SU-DHL-6 (cell line): Measurements from ENCODE around the gene CDKN1B.

Experiments used
- H2AFZ ChIP-seq: fragments of 200-600 bp; sonication (generic); 2 replicates; pipeline ENCODE4 v1.6.1; 2014; ENCODE audit warnings: low read depth, mild to moderate bottlenecking, moderate library complexity, mixed read lengths, antibody characterized with exemption, low read length; ENCODE audit not compliant: severe bottlenecking
- H3F3A ChIP-seq: fragments of 200-600 bp; shearing (Covaris generic); 2 replicates; pipeline ENCODE4 v1.6.0; 2016; ENCODE audit warnings: antibody characterized with exemption, mild to moderate bottlenecking; ENCODE audit not compliant: insufficient read depth
- H3K27ac ChIP-seq: fragments of 200-600 bp; sonication (generic); 2 replicates; pipeline ENCODE4 v1.5.1; 2016; ENCODE audit warnings: low read depth, mild to moderate bottlenecking, low read length, moderate library complexity, mixed read lengths
- H3K27me3 ChIP-seq: fragments of 200-600 bp; sonication (generic), shearing (Covaris generic); 2 replicates; pipeline ENCODE4 v1.6.0; 2014; ENCODE audit warnings: mild to moderate bottlenecking, low read length
- H3K36me3 ChIP-seq: fragments of 200-600 bp; sonication (generic); 2 replicates; pipeline ENCODE4 v1.6.1; 2014; ENCODE audit warnings: mild to moderate bottlenecking, low read length, mixed read lengths
- H3K4me2 ChIP-seq: fragments of 300-600, 200-600 bp; shearing (Covaris generic), sonication (generic); 2 replicates; pipeline ENCODE4 v1.6.0; 2014; ENCODE audit warnings: low read length, low read depth, mild to moderate bottlenecking; ENCODE audit not compliant: poor library complexity, severe bottlenecking
- H3K4me3 ChIP-seq: fragments of 200-600 bp; sonication (generic); 2 replicates; pipeline ENCODE4 v1.5.1; 2014; ENCODE audit warnings: antibody characterized with exemption, low read length, mild to moderate bottlenecking, mixed read lengths; ENCODE audit not compliant: insufficient read depth, poor library complexity, severe bottlenecking
- H3K79me2 ChIP-seq: fragments of 200-600 bp; sonication (generic); 2 replicates; pipeline ENCODE4 v1.6.1; 2014; ENCODE audit warnings: mild to moderate bottlenecking, low read length, moderate library complexity; ENCODE audit not compliant: insufficient read depth
- H3K9ac ChIP-seq: fragments of 200-600 bp; sonication (generic); 2 replicates; pipeline ENCODE4 v1.7.0; 2014; ENCODE audit warnings: mild to moderate bottlenecking, low read length
- H3K9me2 ChIP-seq: fragments of 200-600 bp; sonication (generic); replicated peaks from 2 replicates; pipeline ENCODE4 v1.6.1; 2014; ENCODE audit warnings: low read length; ENCODE audit not compliant: insufficient read depth
- H3K9me3 ChIP-seq: fragments of 200-600 bp; sonication (generic); 2 replicates; pipeline ENCODE4 v1.6.1; 2014; ENCODE audit warnings: low read length, mixed read lengths; ENCODE audit not compliant: insufficient read depth
- H4K20me1 ChIP-seq: fragments of 200-600 bp; sonication (generic); 2 replicates; pipeline ENCODE4 v1.6.1; 2014; ENCODE audit warnings: low read depth, mild to moderate bottlenecking, antibody characterized with exemption, low read length, moderate library complexity, mixed read lengths
- EZH2phosphoT487 ChIP-seq: fragments of 200-600 bp; sonication (generic), shearing (Covaris generic); conservative IDR thresholded peaks from 2 replicates; pipeline ENCODE4 v1.6.1; 2018; ENCODE audit warnings: mild to moderate bottlenecking, antibody characterized with exemption, low read length, moderate library complexity, mixed read lengths
- TF ChIP-seq, protein P1 (sequence below): fragments of 200-600 bp; sonication (generic); IDR thresholded peaks from one replicate; pipeline ENCODE4 v1.5.1; 2017; ENCODE audit warnings: antibody characterized with exemption, mild to moderate bottlenecking, low read length, moderate library complexity; ENCODE audit not compliant: insufficient read depth, poor library complexity, severe bottlenecking

CDKN1B gene

DNA sequence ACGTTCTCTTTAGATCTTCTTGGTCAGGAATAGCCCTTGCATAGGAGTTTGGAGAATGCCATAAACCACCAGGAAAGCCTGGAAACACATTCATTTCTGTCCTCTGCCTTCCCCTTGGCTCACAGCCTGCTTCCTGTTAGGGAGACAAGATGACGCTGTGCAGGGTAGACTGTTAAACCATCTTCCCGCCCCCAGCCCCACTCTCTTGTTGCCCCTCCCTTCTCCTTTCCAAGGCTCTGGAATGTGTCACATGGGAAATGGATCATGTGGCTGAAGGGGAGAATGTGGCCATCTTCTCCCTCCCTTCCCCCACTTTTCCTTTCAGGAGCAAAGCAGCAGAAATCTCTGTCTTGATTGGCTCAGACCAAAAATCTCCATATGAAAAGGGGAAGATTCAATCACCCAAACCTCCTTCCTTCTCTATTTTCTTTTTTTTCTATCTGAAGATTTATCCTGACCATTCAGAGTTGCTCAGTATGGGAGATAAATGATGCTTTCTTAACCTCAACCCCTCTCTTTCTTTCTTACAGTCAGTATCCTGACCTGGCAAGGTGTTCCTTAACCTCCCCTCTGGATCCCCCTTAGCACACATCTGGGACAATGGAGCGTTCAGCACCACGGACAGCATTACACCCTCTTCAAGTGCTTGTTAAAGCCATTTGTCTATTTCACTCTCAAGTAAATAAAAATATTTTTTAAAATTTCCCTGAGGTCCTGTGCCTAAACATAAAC lies 32.6 kb upstream of the CDKN1B start:
- no peak for TF ChIP-seq EZH2phosphoT487
- TF ChIP-seq, protein P1, sequence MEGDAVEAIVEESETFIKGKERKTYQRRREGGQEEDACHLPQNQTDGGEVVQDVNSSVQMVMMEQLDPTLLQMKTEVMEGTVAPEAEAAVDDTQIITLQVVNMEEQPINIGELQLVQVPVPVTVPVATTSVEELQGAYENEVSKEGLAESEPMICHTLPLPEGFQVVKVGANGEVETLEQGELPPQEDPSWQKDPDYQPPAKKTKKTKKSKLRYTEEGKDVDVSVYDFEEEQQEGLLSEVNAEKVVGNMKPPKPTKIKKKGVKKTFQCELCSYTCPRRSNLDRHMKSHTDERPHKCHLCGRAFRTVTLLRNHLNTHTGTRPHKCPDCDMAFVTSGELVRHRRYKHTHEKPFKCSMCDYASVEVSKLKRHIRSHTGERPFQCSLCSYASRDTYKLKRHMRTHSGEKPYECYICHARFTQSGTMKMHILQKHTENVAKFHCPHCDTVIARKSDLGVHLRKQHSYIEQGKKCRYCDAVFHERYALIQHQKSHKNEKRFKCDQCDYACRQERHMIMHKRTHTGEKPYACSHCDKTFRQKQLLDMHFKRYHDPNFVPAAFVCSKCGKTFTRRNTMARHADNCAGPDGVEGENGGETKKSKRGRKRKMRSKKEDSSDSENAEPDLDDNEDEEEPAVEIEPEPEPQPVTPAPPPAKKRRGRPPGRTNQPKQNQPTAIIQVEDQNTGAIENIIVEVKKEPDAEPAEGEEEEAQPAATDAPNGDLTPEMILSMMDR = no peak
- no peaks in the 10 kb centered on the region for H3K36me3 ChIP-seq

DNA sequence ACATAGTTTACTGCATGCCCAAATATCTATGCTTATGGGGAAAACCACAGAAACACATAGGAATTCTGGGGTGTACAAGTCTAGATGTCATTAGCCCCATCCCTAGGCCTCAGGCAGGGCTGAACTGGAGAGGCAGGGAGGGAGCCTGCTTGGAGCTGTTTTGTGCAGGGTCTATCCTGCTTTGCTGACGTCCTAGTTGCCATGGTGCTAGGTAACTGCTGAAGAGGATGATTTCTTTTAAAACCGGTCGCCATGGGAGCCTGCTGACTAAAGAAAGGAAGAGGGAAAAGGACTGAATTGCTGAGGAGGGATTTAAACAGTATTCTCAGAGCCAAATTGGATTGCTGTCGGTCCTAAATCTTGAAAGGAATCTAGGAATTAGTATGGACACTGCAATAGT lies 31.9 kb upstream of the CDKN1B start:
- H3K4me2 ChIP-seq = no peak overlapping the region
- H3K36me3 ChIP-seq = no peaks in the 10 kb centered on the region
- H3K9me2 ChIP-seq = no peaks in the 10 kb centered on the region
- H3K27me3 ChIP-seq = no peaks in the 10 kb centered on the region
- no peaks in the 10 kb centered on the region for H4K20me1 ChIP-seq
- no peak overlapping the region for H3K9ac ChIP-seq
- H3F3A ChIP-seq = no peaks in the 10 kb centered on the region
- no peaks in the 10 kb centered on the region for H3K79me2 ChIP-seq
- no peak overlapping the region for H2AFZ ChIP-seq
- no peak overlapping the region for H3K4me3 ChIP-seq
- H3K27ac ChIP-seq = no peak overlapping the region
- H3K9me3 ChIP-seq = no peaks in the 10 kb centered on the region
- TF ChIP-seq EZH2phosphoT487 = no peak
- TF ChIP-seq, protein P1 = no peak

More for the DNA sequence above, 32.6 kb upstream of the CDKN1B start:
- Histone ChIP-seq H3K4me2 (no peak overlapping the region), H2AFZ (no peak overlapping the region), H3K4me3 (no peak overlapping the region), H3K27ac (no peak overlapping the region), H3K9me2 (no peaks in the 10 kb centered on the region), H3K9ac (no peak overlapping the region), H4K20me1 (no peaks in the 10 kb centered on the region), H3F3A (no peaks in the 10 kb centered on the region), H3K9me3 (no peaks in the 10 kb centered on the region), H3K27me3 (no peaks in the 10 kb centered on the region), H3K79me2 (no peaks in the 10 kb centered on the region)

DNA sequence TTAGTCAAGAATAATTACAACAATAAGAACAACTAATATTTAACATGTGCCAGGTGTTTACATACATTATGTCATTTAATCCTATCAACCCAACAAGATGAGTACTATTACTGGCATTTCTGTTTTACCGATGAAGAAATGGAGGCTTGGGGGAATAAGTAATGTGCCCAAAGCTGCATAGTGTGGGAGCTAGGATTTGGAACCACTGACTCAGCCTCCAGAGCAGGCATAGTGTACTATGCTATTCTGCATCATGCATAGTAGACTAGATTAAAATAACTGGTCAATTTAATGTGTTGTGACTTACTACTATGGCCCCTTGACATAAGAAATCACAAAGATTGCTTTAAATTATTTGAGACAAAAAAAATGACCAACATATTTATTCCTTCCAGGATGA lies 30.7 kb upstream of the CDKN1B start:
- no peak overlapping the region for H3K4me2 ChIP-seq
- no peaks in the 10 kb centered on the region for H3K9me2 ChIP-seq
- no peak overlapping the region for H3K9ac ChIP-seq
- TF ChIP-seq, protein P1 = no peak
- no peak for TF ChIP-seq EZH2phosphoT487
- no peak overlapping the region for H2AFZ ChIP-seq
- H3K79me2 ChIP-seq = no peaks in the 10 kb centered on the region
- no peaks in the 10 kb centered on the region for H3F3A ChIP-seq
- H3K27ac ChIP-seq = no peak overlapping the region
- H3K9me3 ChIP-seq = no peaks in the 10 kb centered on the region
- H4K20me1 ChIP-seq = no peaks in the 10 kb centered on the region
- H3K4me3 ChIP-seq = no peak overlapping the region
- H3K36me3 ChIP-seq = no peaks in the 10 kb centered on the region
- H3K27me3 ChIP-seq = no peaks in the 10 kb centered on the region
